NCI-H748 (cell line): ENCODE data around the gene STAT5B.
"Not testable (repeated sequence)": the region's sequence is repeated elsewhere in the genome, so short reads cannot be mapped to it uniquely, and the experiment has no call there.

Experiments
- DNase-seq: peaks from one replicate; lab custom pipeline; 2025; ENCODE audit not compliant: unreplicated experiment; lab: John Stamatoyannopoulos, UW

The STAT5B gene

DNA sequence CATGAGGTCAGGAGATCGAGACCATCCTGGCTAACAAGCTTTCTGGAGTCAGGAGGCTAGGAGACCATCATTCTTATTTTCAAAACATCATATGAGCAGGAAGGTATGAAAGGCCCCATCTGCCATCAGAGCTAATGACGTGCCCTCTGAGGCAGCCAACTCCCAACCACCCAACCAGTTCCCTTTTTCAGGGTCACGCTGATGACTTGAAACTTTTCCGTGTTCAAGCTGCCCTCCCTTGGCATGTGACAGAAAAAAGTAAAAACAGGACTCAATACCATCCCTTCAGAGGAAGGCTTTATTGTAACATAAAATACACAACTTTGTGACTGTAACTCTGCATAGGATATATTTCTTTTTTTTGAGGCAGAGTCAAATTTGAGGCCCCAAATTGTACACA lies 77.3 kb downstream of the STAT5B start:
- no peak for DNase-seq

DNA sequence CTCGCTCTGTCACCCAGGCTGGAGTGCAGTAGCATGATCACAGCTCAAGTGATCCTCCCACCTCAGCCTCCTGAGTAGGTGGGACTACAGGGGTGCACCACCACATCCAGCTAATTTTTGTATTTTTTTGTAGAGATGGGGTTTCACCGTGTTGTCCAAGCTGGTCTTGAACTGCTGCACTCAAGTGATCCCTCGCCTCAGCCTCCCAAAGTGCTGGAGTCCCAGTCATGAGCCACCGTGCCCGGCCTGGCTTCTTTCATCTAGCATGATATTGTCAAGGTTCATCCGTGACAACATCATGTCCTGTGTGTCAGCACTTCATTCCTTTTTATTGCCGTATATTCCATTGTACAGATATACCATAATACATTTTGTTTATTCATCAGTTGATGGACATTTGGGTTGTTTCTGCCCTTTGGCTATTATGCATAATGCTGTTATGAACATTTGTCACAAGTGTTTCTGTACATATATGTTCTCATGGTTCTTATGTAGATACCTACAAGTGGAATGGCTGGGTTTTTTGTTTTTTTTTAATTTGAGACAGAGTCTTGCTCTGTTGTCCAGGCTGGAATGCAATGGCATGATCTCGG lies 78.5 kb downstream of the STAT5B start:
- DNase-seq: no peak

DNA sequence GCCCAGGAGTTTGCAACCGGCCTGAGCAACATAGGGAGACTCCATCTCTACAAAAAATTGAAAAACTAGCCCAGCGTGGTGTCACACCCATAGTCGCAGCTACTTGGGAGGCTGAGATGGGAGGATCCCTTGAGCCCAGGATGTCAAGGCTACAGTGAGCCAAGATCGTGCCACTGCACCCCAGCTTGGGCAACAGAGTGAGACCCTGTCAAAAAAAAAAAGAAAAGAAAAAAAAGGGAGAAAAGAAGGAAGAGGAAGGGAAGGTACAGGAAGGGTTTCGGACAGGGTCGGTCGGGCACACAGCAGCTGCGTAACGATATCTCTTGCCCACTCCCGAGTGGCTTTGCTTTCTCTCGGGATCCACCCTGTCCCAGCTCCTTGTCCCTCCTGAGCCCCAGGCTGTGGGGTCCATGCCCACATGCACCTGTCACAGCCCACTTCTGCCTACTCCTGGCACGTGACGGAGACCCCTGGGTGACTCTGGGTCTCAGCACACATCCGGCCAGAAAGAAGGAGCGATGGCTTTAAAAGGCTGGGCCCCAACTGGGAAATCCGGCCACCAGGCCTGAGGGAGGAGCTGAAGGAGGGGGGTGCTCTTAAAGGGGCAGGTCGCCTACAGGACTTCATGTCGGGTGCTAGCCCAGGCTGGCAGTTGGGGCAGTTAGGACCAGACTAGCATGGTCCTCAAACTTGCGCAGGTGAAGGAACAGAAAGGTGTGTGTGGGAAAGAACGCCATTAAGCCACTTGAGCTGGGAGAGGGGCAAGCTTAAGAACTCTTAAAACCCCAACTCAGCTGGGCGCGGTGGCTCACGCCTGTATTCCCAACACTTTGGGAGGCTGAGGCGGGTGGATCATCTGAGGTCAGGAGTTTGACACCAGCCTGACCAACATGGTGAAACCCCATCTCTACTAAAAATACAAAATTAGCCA lies 82.0 kb downstream of the STAT5B start, which contains the start of gene GHDC:
Gene GHDC, minus strand, starts transcription at position 526 of the 931 bp plus-strand sequence. CDS start 913 bp downstream, outside the sequence.
- peak; percentile 85 for DNase-seq

DNA sequence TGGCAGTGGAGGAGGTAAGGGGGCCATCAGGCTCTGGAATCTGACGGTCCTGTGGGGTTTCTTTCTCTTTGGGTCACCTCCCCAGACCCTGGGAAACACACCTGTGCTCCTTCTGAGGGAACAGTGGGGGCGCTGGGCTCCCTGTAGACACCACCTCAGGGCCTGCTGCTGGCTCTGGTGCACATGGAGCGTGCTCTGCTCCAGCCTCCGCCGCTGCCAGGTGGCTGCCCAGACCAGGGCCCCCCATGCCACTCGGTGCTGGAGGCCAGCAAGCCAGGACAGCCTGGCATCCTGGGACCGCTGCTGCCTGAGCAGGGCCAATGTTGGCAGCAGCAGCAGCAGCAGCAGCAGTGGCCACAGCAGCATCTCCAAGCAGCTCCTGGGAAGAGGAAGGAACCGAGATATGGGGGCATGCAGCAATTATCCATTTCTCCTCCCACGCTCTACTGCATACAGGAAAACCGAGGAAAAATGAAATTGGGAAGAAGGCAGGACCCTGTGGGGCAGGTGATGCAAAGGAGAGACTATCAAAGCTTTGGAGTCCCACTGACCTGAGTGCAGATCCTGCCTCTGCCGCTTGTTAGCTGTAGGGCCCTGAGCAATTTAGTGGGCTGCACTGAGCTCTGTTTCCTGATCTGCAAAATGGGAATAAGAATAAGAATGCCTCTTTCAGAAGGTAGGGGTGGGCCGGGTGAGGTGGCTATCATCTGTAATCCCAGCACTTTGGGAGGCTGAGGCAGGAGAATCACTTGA lies 82.8 kb downstream of the STAT5B start:
- no peak for DNase-seq

DNA sequence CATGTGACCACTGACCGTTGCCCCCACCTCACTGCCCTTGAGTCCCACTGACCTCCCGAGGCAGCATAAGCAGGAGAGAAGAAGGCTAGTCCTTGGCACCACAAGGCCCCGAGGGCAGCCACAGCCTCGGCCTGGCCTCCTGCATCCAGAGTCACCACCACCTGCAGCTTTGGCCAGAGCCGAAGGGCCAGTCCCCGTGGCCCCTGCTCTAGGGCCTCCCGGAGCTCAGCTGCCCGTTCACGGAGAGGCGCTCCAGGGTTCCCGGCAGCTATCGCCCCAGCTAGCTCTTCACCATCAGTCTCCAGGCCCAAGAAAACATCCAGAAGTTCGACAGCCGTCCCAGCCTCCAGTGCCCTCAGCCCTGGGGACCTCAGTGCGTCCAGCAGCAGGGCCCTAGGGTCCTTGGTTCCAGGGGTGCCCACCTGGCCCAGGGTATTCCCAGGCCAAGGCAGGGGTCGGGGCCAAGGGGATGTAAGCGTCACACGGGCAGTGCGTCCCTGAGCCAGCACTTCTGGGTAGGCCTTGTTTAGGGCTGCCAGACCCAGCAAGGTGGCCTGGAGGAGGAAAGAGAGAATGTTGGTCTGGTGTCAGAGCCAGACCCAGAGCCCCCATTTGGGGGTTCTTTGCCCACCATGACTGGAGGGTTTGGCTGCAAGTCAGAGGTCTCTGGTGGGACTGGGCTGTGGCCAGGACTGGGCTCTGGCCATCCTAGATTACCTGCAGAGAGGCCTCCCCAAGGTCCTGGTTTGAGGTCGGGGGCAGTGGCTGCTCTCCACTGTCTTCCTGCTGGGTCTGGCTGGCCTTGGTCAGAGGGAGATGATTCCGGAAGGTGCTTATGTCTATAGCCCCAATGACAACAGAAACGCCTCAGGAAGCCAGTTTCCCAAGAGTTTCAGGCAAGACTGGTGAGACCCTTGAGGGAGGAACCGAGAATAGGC lies 83.7 kb downstream of the STAT5B start:
- DNase-seq: no peak

DNA sequence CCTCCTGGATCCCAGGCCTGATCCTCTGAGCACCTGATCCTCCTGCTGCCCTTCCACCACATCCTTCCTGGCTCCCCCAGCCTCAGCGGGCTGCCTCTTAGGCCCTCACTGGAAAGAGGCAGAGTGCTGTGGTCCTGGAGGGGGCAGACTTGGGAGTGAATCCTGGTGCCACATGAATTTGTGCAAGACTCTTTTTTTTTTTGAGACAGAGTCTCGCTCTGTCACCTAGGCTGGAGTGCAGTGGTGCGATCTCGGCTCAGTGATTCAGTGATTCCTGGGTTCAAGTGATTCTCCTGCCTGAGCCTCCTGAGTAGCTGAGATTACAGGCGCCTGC lies 84.9 kb downstream of the STAT5B start:
- DNase-seq: no peak

DNA sequence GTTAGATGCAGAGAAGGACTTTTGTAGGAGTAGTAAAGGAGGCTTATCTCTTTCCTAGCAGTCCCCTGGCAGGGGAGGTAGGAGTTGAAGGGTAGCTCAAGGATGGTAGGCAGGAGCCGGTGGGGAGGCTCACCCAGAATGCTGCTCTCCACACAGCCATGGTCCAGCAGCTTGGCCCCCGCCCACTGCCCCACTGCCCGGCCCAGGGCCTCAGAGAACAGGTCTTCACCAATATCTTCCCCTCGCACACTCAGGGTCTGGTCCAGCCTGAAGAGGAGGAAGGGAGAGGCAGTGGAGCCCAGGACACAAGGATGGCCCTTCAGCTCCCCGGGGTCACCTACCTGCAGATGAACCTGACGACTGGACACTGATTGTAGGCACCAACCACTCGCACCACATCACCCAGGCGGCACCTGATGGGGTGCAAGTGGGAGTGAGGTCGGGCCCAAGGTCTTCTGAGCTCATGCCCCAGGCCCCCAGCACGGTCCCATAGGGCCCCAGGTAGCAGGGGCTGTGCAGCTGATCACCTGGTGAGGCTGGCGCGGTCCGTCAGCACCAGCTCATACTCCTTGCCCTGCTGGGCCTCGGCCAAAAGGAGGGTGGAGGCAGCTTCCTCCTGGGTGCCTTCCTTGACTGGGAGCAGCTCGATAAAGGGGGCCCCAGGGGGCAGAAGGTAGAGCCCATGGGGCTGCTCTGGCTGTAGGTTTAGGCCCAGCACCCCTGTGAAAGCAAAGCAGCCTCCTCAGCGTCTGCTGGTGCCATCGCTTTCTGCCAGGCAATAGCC lies 85.5 kb downstream of the STAT5B start:
- DNase-seq: no peak

DNA sequence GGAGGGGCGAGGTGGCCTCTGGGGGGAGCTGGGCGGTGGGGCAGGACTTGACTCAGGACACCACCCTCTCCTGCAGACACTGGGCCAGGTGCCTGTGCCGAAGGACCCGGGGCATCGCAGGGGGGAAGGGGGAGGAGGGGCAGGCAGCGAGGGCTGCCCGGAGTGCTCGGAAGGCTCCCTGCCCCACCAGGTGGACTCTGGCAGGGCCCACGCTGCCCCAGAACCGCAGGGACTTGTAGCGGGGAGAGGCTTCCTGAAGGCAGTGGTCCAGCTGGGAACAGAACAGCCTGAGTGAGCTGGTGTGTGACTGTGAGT lies 86.6 kb downstream of the STAT5B start:
- DNase-seq: no peak

DNA sequence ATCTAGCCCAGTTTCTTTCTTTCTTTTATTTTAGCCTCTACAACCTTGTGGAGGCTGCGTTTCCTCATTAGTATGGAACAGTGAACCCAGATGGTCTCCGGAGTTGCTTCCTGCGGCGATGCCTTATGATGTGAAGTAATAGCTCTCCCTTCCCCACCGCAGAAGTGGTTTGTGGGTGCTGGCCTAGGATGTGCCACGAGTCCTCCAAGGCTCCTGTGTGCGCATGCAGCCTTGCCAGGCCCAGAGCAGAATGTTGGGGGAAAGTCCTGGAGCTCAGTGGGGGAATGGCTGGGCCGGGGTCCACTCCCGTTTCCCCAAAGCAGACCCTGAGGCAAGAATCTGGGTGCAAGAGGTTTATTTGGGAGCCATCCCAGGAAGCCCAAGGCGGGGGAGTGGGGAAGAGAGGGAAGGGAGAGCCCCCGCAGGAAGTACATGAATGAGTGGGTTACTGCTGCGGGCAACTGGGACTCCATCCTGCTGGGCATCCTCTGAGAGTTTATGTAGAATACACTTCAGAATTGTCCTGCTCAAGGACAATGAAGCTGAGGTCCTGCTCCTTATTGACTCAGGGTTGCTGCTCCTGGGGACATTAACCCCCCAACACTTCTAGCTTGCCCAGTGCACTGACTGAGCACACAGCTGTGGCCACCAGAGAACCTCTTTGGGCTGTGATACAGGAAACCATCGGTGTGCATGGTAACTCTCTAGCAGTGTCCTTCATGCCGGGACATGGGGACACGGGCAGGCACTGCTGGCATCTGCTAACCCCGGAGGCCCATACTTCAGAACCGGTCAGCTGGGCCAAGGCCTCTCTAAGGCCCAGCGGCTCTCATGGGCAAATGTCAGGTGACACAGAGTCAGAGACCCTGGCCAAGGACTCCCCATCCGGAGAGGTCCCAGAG lies 87.2 kb downstream of the STAT5B start:
- DNase-seq: no peak

DNA sequence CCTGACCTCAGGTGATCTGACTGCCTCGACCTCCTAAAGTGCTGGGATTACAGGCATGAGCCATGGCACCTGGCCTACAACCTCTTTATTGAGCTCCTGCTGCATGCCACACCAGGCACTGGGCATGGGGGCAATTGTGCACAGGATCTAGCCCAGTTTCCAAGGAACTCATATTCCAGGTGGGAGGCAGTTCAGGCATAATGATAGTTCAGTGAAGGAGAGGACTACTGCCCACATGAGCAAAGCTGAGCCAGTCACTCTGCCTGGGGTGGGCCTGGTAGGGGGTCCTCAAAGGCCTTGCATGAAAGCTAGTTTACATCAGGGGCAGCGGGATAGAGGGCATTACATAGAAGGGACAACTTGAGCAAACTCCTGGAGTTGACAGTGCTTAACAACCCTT lies 88.4 kb downstream of the STAT5B start:
- no peak for DNase-seq

DNA sequence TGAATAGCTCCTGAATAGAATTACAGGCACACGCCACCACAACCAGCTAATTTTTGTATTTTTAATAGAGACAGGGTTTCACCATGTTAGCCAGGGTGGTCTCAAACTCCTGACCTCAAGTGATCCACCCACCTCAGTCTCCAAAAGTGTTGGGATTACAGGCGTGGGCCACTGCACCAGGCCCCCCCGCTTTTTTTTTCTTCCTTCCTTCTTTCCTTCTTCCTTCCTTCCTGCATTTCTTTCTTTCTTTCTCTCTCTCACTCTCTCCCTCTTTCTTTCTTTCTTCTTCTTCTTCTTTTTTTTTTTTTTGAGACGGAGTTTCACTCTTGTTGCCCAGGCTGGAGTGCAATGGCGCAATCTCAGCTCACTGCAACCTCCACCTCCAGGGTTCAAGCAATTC lies 90.0 kb downstream of the STAT5B start:
- not testable (repeated sequence) for DNase-seq

DNA sequence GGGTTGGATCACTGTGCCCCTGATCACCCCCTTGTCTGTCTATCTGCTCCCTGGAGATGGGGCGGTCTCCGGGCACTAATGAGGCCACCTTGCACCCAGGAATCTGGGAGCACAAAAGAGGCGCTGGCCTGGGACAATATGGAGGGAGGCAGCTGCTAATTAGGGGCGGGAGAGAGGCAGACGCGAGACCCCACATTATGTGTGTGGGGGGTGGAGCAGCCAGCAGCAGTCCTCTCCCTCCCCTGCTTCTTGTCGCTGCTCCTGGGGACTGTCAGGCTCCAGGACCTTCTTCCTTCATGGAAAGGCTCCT lies 90.6 kb downstream of the STAT5B start:
- no peak for DNase-seq

DNA sequence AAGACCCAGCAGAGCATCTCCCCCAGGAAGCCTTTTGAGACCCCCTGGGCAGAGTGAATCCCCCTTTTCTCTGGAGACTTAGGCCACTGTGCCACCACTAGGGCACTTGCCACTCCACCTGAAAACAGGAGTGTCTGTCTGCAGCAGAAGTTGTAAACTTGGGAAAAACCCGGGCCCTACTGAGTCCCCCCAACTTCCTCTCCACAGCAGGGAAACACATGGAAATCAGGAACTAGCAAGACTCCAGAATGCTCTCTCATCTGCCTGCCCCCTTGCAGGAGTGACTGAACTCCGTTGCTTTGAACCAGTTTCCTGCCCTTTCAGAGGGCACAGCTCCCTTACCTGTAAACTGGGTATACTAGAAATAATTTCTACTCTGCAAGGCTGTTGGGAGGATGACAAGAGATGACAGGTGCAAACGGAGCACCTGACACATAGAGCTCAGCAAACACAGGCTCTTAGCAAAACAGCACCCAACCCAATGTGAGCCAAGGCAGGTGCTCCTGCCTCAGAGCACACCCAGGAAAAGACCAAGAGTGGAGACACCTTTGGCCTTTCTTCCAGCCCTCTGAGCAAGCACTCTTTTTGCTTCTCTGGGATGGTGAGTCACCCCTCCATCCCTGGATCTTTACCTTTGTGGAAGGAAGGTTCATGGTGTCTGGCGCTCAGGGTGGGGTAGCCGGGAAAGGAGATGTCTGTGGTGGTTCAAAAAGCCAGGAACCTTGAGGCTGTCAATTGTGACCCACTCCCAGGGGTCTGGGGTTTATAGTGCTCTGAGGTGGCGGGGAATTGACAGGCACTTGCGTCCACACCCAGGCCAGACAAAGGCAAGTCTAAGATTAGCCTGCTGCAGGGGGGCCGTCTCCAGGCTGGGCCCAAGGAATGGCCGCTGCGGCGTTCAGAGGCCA lies 91.2 kb downstream of the STAT5B start, which contains the start of gene HCRT:
Gene HCRT, minus strand, starts transcription at position 740 of the 908 bp plus-strand sequence. Its CDS starts 87 bp downstream, at position 653.
- peak; percentile 33 for DNase-seq

DNA sequence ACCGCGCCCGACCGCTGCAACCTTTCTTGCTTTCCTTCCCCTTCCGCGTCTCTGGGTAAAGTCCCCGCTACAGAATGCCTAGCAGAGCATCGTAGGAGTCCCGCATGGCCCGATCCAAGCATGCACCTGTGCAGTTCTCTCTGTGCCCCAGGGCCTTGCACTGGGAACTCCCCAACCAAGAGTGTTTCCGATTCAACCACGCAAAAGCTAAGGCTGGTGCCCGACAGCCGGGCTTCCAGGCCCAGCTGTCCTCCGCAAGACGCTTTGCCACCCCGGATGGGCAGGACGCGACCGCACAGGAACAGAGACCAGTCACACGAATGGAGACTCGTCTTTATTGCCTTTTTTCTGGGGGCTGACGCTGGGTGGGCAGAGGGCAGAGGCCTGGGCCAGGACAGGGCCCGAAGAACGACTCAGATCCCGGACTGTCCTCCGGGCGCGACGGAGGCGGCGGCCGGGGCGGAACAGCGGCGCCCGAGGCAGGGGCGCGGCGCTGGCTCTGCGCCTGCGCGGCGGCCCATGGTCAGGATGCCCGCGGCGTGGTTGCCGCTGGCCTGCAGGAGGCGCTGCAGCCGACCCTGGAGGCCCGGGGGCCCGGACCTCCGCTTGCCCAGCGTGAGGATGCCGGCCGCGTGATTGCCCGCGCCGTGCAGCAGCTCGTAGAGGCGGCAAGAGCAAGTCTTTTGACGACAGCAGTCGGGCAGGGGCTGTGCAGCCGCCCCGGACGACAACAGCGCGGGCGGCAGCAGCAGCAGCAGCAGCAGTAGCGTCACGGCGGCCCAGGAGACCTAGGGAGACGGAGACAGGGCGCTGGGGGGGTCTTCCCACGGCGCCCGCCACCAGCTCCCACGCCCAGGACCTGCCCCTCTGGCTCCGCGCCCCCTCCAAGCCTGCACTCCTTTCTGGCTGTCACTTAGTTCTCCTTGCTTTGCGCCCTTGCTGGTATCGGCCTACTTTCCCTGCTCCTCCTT lies 92.2 kb downstream of the STAT5B start:
- DNase-seq: peak; percentile 76

DNA sequence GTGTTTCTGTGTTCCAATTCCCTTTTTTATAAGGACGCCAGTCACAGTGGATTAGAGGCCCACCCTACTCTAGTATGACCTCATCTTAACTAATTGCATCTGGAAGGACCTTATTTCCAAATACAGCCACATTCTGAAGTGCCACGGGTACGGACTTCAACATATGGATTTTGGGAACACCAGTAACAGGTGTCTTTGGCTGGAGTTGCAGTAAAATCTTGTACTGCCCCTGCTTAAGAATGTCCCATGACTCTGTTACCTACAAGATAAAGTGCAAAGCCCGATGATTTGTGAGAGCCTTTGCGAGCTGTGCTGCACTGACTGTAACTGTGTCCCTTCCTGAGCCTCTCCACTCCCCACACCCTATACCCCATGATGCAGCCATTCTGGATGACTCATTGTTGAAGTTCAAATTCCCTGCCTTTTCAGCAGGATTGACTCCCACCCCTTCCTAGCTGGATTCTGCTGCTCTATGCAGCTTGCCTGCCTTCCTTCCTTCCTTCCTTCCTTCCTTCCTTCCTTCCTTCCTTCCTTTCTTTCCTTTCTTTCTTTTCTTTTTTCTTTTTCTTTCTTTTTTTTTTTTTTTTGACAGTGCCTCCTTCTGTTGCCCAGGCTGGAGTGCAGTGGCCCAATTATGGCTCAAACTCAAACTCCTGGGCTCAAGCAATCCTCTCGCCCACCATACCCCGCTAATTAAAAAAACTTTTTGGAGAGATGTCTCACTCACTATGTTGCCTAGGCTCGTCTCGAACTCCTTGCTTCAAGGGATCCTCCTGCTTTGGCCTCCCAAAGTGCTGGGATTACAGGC lies 93.1 kb downstream of the STAT5B start:
- DNase-seq: no peak

DNA sequence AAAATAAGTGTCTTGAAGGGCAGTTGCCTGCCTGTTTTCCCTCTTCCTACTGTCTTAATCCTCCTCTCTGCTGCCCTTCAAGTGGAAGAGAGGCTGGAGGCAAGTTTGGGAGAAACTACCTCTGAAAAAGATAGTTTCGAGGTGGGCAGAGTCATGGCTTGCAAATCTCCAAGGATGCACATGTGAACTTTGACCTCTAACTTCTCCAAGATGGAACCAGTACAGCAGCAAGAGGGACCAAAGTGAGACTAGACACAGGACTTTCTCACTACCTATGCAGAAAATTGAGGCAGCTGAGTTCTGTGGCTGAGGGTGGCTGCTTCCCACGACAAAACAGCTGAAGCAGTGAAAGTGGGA lies 94.4 kb downstream of the STAT5B start:
- no peak for DNase-seq
